HCT116 (cell line): ENCODE measurements around the gene GALR3.

Experiments used
- ELF1 ChIP-seq: IDR thresholded peaks from 2 replicates; pipeline ENCODE4 v1.6.1; 2012; ENCODE audit warnings: low read depth, borderline replicate concordance
- EZH2 ChIP-seq: fragments of 200-600 bp; sonication (generic); IDR thresholded peaks from 2 replicates; pipeline ENCODE4 v1.6.1; 2017; ENCODE audit warnings: antibody characterized with exemption, mixed run types
- EZH2phosphoT487 ChIP-seq: fragments of 200-600 bp; IDR thresholded peaks from 2 replicates; pipeline ENCODE4 v1.6.1; 2018; ENCODE audit warnings: antibody characterized with exemption, borderline replicate concordance
- FOSL1 ChIP-seq: IDR thresholded peaks from 2 replicates; pipeline ENCODE4 v1.6.1; 2012; ENCODE audit warnings: low read depth
- POLR2A ChIP-seq: IDR thresholded peaks from 2 replicates; pipeline ENCODE4 v1.7.0; 2011; ENCODE audit warnings: borderline replicate concordance; ENCODE audit not compliant: insufficient read depth, insufficient read length; ENCODE audit errors: extremely low read depth
- RAD21 ChIP-seq: IDR thresholded peaks from 2 replicates; pipeline ENCODE4 v1.6.1; 2012; ENCODE audit warnings: low read depth, mild to moderate bottlenecking
- TF ChIP-seq, protein P1 (sequence below), 3 experiments: fragments of 200-600 bp in 1 of 3; sonication (generic) in 1 of 3; IDR thresholded peaks in 2 of 3; conservative IDR thresholded peaks in 1 of 3; 2 replicates each; pipeline ENCODE4 v1.5.1; 2012 to 2017; ENCODE audit warnings: low read depth in 2 of 3, low read length in 2 of 3, antibody characterized with exemption in 1 of 3, borderline replicate concordance in 1 of 3, control low read depth in 1 of 3, mild to moderate bottlenecking in 1 of 3, mixed read lengths in 1 of 3, mixed run types in 1 of 3, moderate library complexity in 1 of 3; ENCODE audit not compliant: insufficient read depth in 1 of 3
- TF ChIP-seq, protein P2 (sequence below): IDR thresholded peaks from 2 replicates; pipeline ENCODE4 v1.6.1; 2012; ENCODE audit warnings: low read depth
- TF ChIP-seq, protein P3 (sequence below): IDR thresholded peaks from 2 replicates; pipeline ENCODE4 v1.6.1; 2012

DNA sequence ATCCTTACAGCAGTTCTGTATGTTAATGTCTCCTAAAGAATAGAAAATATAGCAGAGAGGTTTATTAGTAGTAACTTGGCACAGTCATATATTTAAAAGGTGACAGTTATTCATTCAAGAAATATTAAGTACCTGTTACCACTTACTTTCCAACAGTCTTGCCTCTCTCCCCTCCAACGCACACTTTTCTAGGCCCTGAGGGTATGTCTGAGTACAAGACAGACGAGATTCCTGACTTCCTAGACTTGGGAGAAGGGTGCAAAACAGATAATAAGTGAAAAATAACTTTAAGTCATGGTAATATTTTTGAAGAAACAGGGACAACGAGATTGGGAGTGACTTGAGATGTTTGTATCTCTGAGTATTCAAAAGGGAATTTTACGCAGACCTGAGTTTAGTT, 27.6 kb downstream of the GALR3 start:
- TF ChIP-seq, protein P1, sequence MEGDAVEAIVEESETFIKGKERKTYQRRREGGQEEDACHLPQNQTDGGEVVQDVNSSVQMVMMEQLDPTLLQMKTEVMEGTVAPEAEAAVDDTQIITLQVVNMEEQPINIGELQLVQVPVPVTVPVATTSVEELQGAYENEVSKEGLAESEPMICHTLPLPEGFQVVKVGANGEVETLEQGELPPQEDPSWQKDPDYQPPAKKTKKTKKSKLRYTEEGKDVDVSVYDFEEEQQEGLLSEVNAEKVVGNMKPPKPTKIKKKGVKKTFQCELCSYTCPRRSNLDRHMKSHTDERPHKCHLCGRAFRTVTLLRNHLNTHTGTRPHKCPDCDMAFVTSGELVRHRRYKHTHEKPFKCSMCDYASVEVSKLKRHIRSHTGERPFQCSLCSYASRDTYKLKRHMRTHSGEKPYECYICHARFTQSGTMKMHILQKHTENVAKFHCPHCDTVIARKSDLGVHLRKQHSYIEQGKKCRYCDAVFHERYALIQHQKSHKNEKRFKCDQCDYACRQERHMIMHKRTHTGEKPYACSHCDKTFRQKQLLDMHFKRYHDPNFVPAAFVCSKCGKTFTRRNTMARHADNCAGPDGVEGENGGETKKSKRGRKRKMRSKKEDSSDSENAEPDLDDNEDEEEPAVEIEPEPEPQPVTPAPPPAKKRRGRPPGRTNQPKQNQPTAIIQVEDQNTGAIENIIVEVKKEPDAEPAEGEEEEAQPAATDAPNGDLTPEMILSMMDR (IDR thresholded peaks at IDR 0.05 in 2 of 3, conservative IDR thresholded peaks at IDR 0.05 in 1 of 3; ENCODE audit: borderline replicate concordance in 1 of 3, insufficient read depth in 1 of 3, low read depth in 2 of 3, low read length in 2 of 3): no peak
- TF ChIP-seq, protein P2, sequence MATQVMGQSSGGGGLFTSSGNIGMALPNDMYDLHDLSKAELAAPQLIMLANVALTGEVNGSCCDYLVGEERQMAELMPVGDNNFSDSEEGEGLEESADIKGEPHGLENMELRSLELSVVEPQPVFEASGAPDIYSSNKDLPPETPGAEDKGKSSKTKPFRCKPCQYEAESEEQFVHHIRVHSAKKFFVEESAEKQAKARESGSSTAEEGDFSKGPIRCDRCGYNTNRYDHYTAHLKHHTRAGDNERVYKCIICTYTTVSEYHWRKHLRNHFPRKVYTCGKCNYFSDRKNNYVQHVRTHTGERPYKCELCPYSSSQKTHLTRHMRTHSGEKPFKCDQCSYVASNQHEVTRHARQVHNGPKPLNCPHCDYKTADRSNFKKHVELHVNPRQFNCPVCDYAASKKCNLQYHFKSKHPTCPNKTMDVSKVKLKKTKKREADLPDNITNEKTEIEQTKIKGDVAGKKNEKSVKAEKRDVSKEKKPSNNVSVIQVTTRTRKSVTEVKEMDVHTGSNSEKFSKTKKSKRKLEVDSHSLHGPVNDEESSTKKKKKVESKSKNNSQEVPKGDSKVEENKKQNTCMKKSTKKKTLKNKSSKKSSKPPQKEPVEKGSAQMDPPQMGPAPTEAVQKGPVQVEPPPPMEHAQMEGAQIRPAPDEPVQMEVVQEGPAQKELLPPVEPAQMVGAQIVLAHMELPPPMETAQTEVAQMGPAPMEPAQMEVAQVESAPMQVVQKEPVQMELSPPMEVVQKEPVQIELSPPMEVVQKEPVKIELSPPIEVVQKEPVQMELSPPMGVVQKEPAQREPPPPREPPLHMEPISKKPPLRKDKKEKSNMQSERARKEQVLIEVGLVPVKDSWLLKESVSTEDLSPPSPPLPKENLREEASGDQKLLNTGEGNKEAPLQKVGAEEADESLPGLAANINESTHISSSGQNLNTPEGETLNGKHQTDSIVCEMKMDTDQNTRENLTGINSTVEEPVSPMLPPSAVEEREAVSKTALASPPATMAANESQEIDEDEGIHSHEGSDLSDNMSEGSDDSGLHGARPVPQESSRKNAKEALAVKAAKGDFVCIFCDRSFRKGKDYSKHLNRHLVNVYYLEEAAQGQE: no peak
- TF ChIP-seq EZH2: no peak
- TF ChIP-seq, protein P3, sequence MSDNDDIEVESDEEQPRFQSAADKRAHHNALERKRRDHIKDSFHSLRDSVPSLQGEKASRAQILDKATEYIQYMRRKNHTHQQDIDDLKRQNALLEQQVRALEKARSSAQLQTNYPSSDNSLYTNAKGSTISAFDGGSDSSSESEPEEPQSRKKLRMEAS: no peak
- TF ChIP-seq EZH2phosphoT487: no peak
- TF ChIP-seq POLR2A: no peak
- TF ChIP-seq FOSL1: no peak
- TF ChIP-seq ELF1: no peak
- no peak for TF ChIP-seq RAD21
